Keratinocyte (primary cell): Measurements from ENCODE around the gene SFTPA2.

Experiments
- CTCF ChIP-seq, 3 experiments: IDR thresholded peaks in 1 of 3; conservative IDR thresholded peaks in 1 of 3; optimal IDR thresholded peaks in 1 of 3; 2 replicates in 2 of 3; 3 replicates in 1 of 3; pipeline versions ENCODE3 to v1.5.1; 2011; ENCODE audit warnings: low read length in 3 of 3, mild to moderate bottlenecking in 3 of 3, moderate library complexity in 2 of 3, control low read depth in 1 of 3, inconsistent platforms in 1 of 3; ENCODE audit not compliant: insufficient read depth in 2 of 3; ENCODE audit errors: extremely low read depth in 1 of 3
- EZH2 ChIP-seq: IDR thresholded peaks from one replicate; pipeline ENCODE4 v1.6.1; 2012; ENCODE audit warnings: inconsistent platforms, mild to moderate bottlenecking, low read length, moderate library complexity

GRCh38 chr10:79555354-79556309 is 4.6 kb downstream of the SFTPA2 start:
- TF ChIP-seq CTCF (optimal IDR thresholded peaks at IDR 0.05 in 1 of 3, IDR thresholded peaks at IDR 0.05 in 1 of 3, conservative IDR thresholded peaks at IDR 0.05 in 1 of 3; ENCODE audit: extremely low read depth in 1 of 3, insufficient read depth in 2 of 3, low read length in 3 of 3) (no peak), EZH2 (no peak)
